ENCODE measurements around the gene TNNI3K. TPM values are rescaled to one million over a fixed set of nuclear protein-coding genes. Genes with fewer than 3 reads are reported as not detected.

Gene TNNI3K
- polyA plus RNA-seq, 1 experiment, result 1.1 TPM

DNA sequence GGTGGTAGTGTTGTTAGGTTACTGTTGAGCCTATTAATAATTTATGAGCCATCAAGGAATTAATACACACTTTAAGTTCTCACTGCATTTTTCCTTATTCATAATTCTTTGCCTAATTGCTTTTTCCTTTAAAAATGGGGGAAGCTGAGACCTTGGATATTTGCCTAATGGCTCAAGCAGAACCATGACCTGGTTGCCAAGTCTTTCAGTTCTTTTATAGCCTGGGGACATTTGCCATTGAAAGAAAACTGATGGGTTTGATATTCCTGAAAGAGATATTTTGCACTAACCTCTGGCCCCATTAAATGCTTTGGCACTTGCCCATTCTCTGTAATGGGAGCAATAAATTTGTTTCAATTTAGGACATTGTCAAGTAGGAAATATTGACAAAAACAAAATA, 295.7 kb downstream of the TNNI3K start:
- POLR2A ChIA-PET, result no interaction called here
- H3K4me3 ChIP-seq (ENCODE audit: low read depth, low read length), result no peak overlapping the region
- no peaks in the 10 kb centered on the region for H3K9me3 ChIP-seq (ENCODE audit: control insufficient read depth, insufficient read depth, low read length)
- CTCF ChIA-PET, result no interaction called here
- H3K27ac ChIP-seq (ENCODE audit: low read depth, low read length), result no peak overlapping the region
- H3K27me3 ChIP-seq (ENCODE audit: control insufficient read depth, insufficient read depth, low read length), result no peaks in the 10 kb centered on the region
- no peak for DNase-seq (ENCODE audit: low read depth, low spot score)
- TF ChIP-seq CTCF (IDR thresholded peaks at IDR 0.05; ENCODE audit: low read depth, low read length), result no peak

- DNase-seq (ENCODE audit: low read depth, low spot score), result no peak
- Histone ChIP-seq H3K9me3 (ENCODE audit: control insufficient read depth, insufficient read depth, low read length) (no peaks in the 10 kb centered on the region), H3K27ac (ENCODE audit: low read depth, low read length) (no peak overlapping the region), H3K27me3 (ENCODE audit: control insufficient read depth, insufficient read depth, low read length) (no peaks in the 10 kb centered on the region), H3K4me3 (ENCODE audit: low read depth, low read length) (no peak overlapping the region)
- no peak for TF ChIP-seq CTCF (IDR thresholded peaks at IDR 0.05; ENCODE audit: low read depth, low read length)
- ChIA-PET POLR2A (no interaction called here), CTCF (no interaction called here)
Measured at GRCh38 chr1:74531796-74532195, 296.6 kb downstream of the TNNI3K start.

DNA sequence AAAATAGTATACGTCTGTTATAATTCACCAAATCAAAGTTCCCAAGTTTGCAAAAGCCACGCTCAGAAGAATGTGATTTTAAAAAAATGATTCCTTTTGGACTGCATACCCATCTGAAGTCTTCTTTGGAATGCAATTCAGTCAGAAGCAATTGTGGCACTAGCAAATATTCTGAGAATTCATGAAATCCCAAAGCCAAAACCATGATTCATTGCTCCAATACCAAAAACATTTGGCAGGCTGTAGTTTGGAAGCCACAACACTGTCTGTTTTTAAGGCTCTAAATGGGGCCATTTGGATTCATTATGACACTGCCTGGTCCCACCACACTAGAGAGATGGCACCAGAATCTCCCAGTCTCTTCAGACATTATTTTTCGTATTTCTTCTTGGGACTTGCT, 299.1 kb downstream of the TNNI3K start:
- DNase-seq (ENCODE audit: low read depth, low spot score), result no peak
- no peak overlapping the region for H3K4me3 ChIP-seq (ENCODE audit: low read depth, low read length)
- H3K27ac ChIP-seq (ENCODE audit: low read depth, low read length), result no peak overlapping the region
- TF ChIP-seq CTCF (IDR thresholded peaks at IDR 0.05; ENCODE audit: low read depth, low read length), result no peak
- CTCF ChIA-PET, result no interaction called here
- POLR2A ChIA-PET, result no interaction called here
- no peaks in the 10 kb centered on the region for H3K27me3 ChIP-seq (ENCODE audit: control insufficient read depth, insufficient read depth, low read length)
- H3K9me3 ChIP-seq (ENCODE audit: control insufficient read depth, insufficient read depth, low read length), result no peaks in the 10 kb centered on the region

DNA sequence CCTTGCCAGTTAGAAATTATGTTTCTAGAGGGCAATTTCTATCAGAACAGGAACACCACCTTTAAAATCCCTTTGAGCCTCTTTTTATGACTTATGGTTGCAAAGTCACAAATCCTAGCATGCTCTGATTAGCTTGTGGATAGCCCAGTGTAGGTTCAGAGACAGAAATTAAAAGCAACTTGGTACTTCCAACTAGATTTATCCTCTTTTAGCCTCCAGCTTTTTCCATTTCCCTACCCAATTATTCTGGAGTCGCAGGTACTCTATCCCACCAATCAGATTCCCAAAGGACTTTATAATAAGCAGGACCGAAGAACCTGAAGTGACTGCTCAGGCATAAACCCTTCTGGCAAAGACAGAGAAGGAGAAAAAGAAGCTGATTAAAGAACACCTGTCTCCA, 310.6 kb downstream of the TNNI3K start:
- POLR2A ChIA-PET, result no interaction called here
- no peak for DNase-seq (ENCODE audit: low read depth, low spot score)

More for the DNA sequence above, 310.6 kb downstream of the TNNI3K start:
- Histone ChIP-seq H3K9me3 (ENCODE audit: control insufficient read depth, insufficient read depth, low read length) (no peaks in the 10 kb centered on the region), H3K27ac (ENCODE audit: low read depth, low read length) (no peak overlapping the region), H3K4me3 (ENCODE audit: low read depth, low read length) (no peak overlapping the region), H3K27me3 (ENCODE audit: control insufficient read depth, insufficient read depth, low read length) (peaks cover 2% of the 10 kb centered on the region)
- no peak for TF ChIP-seq CTCF (IDR thresholded peaks at IDR 0.05; ENCODE audit: low read depth, low read length)
- CTCF ChIA-PET, result no interaction called here
